Small intestine (tissue), 4 donors: ENCODE measurements around the gene ZFP92. TPM values are rescaled to one million over a fixed set of nuclear protein-coding genes. Genes with fewer than 3 reads are reported as not detected.

Experiments used
- polyA plus RNA-seq, 4 donors: library from polyadenylated mRNA; stranded (reverse) in 3 of 4; unstranded in 1 of 4; fragments of 200-250 nt in 3 of 4; fragments of 120-200 nt in 1 of 4; gene quantifications; one replicate each; pipeline versions ENCODE4 v1.2.1 to v1.2.3, GENCODE V29; 2013
- donor health status: healthy with polysubstance abuse.
- donor health status: Bipolar disorder and iron deficiency.
- donor health status: healthy.

ZFP92 gene
- polyA plus RNA-seq, 4 donors, result 0.27 to 3.8 (median 0.42) TPM; not detected in 1

Other genes starting within 250 kb of the ZFP92 start
- gene MAGEA1, start 232.2 kb upstream of the ZFP92 start, polyA plus RNA-seq, result not detected
- gene PNMA6F, start 89.7 kb upstream of the ZFP92 start, polyA plus RNA-seq, result under 1 TPM in 1 of 4 donors, not detected in 3; 0.01 TPM
- 1 to 10 TPM; 1.1 to 9.0 (median 2.3) TPM for gene ZNF275, start 77.3 kb upstream of the ZFP92 start, polyA plus RNA-seq
- not detected for gene PNMA6E, start 10.1 kb upstream of the ZFP92 start, polyA plus RNA-seq
- under 1 TPM in 3 of 4 donors, not detected in 1; 0.45 to 0.81 (median 0.47) TPM for gene TREX2, start 34.6 kb downstream of the ZFP92 start, polyA plus RNA-seq
- gene HAUS7, start 59.1 kb downstream of the ZFP92 start, polyA plus RNA-seq, result 10 to 100 TPM; 20.8 to 30.8 (median 24.2) TPM
- 10 to 100 TPM in 2 of 4 donors, 1 to 10 TPM in 2; 3.1 to 23.2 (median 12.6) TPM for gene BGN, start 83.5 kb downstream of the ZFP92 start, polyA plus RNA-seq
- gene ATP2B3, start 106.2 kb downstream of the ZFP92 start, polyA plus RNA-seq, result under 1 TPM in 2 of 4 donors, not detected in 2; 0.30 to 0.36 TPM
- 10 to 100 TPM; 14.9 to 41.9 (median 34.4) TPM for gene CCNQ, start 187.7 kb downstream of the ZFP92 start, polyA plus RNA-seq
- gene DUSP9, start 235.7 kb downstream of the ZFP92 start, polyA plus RNA-seq, result 1 to 10 TPM in 1 of 4 donors, under 1 TPM in 1, not detected in 2; 0.06 to 5.5 TPM